HG03460 (cell line): ENCODE measurements around the gene NRBP1.
A peak's percentile ranks its signal among the peaks of the same experiment; 100 is the strongest.
"Not testable (repeated sequence)": the region's sequence is repeated elsewhere in the genome, so short reads cannot be mapped to it uniquely, and the experiment has no call there.

ENCODE experiments used
- ATAC-seq: cut with Tn5 transposase; IDR thresholded peaks from one replicate; pipeline ENCODE4 v1.9.1; 2021; ENCODE audit not compliant: unreplicated experiment

NRBP1 gene

DNA sequence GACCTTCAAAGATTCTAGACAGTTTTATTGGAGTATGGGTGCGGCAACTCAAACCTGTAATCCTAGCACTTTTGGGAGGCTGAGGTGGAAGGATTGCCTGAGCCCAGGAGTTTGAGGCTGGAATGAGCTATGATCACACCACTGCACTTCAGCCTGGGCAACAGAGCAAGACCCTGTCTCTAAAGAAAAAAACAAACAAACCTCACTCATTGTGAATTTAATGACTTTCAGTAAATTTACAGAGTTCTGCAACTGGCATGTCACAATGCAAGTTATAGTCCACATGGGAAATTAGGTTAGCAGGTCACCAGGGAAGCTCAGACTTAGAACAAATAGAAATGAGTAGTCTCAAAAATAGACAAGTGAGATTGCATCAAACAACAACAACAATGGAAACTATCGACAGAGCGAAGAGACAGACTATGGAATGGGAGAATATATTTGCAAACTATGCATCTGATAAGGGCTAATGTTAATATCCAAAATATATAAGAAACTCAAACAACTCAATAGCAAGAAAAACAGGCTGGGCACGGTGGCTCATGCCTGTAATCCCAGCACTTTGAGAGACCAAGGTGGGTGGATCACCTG lies 6.7 kb upstream of the NRBP1 start:
- ATAC-seq, result no peak

DNA sequence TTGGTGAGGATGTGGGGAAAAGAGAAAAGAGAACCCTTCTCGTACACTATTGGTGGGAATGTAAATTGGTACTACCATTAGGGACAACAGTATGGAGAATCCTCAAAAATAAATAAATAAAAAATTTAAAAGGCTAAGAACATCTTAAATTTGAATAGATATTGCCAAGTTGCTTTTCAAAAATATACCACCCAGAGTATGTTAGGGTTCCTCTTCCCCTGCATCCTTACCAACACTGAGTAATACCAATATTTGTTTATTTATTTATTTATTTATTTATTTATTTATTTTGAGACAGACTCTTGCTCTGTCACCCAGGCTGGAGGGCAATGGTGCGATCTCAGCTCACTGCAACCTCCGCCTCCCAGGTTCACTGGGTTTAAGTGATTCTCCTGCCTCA lies 5.5 kb upstream of the NRBP1 start:
- ATAC-seq, result no peak

DNA sequence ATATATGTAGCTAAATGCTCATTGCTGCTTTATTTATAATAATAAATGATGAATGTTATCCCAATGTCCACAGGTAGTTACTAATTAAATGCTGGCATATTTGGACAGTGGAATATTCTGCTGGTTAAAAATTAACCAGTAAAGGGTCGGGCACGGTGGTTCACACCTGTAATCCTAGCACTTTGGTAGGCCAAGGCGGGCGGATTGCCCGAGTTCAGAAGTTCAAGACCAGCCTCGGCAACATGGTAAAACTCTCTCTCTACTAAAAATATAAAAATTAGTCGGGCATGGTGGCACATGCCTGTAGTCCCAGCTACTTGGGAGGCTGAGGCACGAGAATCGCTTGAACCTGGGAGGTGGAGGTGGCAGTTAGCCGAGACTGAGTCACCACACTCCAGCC lies 3.4 kb upstream of the NRBP1 start:
- not testable (repeated sequence) for ATAC-seq

DNA sequence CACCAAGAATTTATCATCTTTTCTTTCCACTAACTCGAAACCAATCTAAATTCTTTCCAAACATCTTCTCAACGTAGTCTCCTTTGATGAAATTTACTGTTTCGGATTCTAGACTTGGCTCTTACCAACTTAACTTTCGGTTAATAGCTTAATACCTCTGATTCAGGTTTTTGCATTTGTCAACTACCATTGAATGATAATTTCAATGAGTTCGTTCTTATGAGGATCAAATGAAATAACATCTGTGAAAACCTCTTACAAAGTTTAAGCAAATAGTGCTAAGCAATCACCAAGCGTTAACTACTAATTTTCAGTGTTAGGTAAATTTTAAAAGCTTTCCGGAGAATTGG lies 593 bp upstream of the NRBP1 start:
- no peak for ATAC-seq

DNA sequence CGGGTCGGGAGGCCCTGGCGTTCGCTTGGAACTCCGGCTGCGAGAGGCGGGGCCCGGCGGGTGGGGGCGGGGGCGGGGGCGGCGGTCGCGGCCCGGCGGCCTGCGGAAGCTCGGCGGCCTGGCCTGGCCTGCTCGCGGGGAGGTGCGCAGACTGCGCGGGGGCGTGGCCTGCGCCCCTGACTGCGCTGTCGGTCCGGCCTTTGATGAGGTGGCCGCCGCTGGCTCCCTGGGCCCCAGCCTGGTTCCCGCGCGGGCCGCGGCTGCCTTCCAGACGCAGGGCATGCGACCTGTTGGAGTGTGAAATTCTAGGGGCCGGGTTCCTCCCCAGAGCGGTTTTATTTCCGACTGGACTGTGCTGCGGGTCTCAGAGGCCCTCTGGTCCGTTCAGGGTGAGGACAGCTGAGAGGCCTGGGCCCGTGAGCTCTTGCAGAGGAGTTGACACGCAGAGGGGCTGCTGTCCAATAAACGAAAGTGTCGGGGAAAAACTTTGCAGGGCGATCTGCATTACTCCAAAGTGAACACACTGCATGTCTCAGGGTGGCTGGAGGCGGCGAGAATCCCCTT lies 629 bp downstream of the NRBP1 start:
- peak; percentile 75 for ATAC-seq

DNA sequence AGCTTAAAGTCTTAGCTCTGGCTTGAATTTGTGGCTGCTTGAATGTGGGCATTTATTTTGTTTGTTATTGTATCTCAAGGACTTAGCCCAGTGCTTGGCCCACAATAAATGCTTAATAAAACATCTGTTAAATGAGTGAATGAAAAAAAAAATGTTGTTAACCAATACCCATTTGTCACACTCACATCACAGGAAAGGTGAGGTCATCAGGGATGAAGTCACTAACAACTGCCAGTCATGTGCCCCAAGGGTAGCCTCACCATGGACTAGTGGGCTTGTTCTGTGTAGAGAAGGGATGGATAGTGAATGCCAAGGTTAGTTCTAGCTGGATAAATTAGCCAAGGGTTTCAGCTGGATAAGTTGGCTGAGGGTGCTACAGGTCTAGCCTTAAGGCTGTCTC lies 3.0 kb downstream of the NRBP1 start:
- no peak for ATAC-seq

DNA sequence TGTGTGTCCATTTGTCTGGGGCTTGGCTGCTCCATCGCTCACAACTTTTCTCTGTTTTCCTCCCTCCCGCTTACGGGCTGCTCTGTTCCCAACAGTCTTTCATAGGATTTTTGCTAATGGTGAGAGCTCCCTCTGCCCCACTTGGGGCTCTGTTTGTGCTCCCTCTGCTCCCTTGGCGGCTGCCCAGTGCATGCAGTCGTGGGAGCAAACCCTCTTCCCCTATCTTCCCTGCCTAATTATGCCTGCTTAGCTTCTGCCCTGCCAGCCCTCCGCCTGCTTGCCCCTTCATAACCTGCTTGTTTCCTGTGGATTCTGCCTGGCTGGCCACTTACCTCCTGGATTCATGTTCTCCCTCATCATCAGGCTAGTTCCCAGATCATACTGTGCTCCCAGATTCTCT lies 7.2 kb downstream of the NRBP1 start:
- no peak for ATAC-seq

DNA sequence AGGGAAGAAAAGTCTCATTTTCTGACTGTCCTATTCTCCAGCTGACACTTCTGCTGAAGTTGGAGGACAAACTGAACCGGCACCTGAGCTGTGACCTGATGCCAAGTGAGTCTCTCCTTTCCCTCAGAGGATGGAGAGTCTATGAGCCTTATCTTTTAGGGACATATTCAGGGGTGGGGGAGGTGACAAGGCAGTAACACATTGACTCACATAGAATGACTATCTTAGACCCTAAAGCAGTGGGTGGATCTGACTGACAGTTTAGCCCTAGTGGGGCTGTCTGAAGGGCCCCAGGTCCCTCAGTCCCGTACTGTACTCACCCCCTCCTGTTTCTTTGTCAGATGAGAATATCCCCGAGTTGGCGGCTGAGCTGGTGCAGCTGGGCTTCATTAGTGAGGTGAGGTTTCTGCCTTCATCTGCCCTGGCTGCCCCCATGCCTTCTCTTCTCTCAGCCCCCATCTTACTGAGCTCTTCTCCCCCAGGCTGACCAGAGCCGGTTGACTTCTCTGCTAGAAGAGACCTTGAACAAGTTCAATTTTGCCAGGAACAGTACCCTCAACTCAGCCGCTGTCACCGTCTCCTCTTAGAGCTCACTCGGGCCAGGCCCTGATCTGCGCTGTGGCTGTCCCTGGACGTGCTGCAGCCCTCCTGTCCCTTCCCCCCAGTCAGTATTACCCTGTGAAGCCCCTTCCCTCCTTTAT lies 12.9 kb downstream of the NRBP1 start:
- ATAC-seq, result no peak

DNA sequence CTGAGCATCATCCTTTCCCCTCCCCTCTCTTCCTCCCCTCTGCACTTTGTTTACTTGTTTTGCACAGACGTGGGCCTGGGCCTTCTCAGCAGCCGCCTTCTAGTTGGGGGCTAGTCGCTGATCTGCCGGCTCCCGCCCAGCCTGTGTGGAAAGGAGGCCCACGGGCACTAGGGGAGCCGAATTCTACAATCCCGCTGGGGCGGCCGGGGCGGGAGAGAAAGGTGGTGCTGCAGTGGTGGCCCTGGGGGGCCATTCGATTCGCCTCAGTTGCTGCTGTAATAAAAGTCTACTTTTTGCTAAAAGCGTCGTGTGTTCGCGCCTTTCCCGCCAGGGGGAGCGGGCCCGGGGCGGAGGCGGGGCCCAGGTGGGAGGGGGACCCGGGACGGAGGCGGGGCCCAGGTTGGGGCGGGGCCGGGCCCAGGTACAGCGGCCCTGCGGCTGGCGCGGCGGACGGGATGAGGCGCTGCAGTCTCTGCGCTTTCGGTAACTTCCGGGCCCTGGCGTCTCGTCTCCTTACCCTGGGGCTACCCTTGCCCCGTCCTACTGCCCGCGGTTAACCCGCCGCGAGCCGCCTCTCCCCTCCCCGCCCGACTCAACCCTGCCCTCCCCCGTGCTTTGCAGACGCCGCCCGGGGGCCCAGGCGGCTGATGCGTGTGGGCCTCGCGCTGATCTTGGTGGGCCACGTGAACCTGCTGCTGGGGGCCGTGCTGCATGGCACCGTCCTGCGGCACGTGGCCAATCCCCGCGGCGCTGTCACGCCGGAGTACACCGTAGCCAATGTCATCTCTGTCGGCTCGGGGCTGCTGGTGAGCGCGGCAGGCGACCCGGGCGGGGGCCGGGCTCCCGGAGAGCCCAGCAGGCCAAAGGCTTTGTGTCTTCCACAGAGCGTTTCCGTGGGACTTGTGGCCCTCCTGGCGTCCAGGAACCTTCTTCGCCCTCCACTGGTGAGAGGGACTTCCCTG lies 13.8 kb downstream of the NRBP1 start, which contains the start of gene KRTCAP3:
Gene KRTCAP3, plus strand, starts transcription at position 424 of the 962 bp plus-strand sequence. Its CDS starts 32 bp downstream, at position 456.
- no peak for ATAC-seq

DNA sequence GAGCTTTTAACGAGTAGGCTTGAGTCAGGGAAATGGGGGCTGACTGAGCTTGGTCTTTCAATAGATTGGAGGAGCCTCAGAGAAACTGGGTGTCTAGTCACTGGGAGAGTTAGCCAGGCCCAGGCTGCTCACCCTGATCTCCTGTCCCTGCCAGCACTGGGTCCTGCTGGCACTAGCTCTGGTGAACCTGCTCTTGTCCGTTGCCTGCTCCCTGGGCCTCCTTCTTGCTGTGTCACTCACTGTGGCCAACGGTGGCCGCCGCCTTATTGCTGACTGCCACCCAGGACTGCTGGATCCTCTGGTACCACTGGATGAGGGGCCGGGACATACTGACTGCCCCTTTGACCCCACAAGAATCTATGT lies 14.5 kb downstream of the NRBP1 start:
- ATAC-seq, result no peak

DNA sequence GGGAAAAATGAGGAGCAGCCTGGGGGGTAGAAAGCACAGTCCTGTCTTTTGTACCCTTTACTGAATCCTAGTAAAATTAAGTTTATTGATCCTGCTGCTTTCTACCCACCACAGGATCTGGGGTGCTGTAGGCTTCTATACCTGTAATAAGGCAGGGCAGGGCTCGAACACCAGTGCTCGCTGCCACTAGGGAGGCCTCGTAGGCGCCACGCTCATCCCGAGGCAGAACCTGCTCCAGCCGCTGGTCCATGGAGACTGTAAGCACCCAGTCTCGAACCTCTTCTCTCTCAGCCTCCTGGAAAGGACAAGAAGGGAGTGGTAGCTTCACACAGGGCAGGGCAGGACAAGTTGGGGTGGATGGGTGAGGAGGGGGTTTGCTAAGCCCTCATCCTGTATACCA lies 16.7 kb downstream of the NRBP1 start:
- ATAC-seq, result no peak

DNA sequence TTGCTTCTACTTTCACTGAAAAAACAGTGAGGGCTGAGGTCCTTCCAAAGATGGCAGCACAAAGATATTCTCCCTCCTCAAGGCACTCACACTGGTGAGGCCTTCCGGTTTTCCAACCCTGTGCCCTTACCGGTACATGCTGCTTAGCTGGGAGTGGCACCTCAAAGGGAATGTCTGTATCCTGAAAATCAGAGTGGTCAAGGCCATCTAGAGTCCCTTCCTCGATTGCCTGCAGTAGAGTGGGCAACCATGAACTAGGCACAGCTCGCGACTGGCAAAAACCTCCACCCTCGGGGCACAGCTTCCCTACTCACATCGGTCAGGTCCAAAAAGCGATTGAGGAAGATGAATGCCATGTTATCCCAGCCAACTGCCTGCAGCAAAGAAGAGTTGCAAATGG lies 17.2 kb downstream of the NRBP1 start:
- no peak for ATAC-seq

DNA sequence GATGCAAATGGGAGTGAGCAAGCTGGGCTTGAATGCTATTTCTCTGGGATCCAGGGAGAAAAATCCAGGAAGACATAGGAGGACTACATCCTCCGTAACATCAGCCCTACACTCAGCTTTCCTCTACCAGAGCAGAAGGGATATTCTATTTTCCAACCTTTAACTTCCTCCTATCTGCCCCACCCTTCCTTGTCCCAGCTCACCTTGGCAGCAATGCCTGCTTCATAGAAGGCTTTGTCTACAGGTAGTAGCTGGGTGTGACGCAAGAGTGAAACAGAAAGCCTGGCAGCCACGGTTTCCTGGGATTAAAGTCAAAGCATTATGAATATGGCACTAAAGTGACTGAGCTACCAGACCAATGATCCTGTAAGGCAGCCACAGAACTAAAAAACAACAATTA lies 17.6 kb downstream of the NRBP1 start:
- ATAC-seq, result no peak

DNA sequence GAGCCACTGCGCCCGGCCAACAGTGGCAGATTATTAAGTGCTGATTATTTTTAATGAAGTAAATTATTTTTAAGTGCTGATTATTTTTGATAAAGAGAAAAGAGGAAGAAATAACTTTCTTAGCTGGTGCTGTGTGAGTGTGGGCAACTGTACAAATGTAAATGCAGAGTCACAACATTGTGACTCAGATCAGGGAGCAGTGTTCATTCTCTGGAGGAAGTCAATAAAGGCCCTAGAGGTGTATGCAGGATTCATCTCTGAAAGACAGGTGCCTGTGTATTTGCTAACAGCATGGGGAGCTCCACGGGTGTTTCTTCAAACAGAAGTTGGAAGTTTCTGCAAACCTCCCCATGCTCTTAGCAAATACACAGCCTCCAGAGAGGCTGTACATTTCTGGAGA lies 19.9 kb downstream of the NRBP1 start:
- ATAC-seq, result no peak

DNA sequence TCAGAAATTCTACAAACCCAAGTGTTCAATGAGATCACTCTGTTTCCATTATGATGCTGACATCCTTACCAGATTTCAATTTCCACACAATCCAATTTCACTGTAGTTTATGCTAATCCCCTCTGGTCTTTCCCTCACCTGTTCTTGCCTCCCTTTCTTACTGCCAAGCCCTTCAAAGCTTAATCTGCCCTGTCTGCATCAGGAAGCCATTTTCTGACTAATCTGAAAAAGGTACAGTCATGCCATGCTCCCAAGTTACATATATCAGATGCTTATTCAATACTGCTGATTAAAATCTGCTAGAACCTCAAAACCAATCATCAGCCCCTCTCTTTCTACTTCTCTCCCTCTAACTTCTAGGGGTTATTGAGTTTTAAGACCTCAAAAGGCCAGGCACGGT lies 22.7 kb downstream of the NRBP1 start:
- ATAC-seq, result no peak

DNA sequence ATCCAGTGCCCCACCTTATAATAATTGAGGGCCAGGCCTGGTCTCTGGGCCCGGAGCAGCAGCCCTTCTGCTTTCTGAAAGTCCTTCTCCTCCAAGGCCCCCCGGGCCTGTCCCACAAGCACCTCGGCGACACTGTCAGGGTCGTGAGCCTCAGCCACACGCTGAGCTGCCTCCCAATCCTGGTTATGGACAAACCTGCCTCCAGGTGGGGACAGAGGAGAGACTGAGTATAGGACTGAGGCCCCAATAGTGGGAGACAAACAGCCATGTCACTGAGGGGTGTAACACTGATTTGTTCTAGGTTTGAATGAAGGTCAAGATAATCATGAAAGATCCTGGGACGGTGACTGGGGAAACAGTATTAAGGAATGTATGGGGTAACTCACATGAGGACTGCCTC lies 25.5 kb downstream of the NRBP1 start:
- ATAC-seq, result no peak

DNA sequence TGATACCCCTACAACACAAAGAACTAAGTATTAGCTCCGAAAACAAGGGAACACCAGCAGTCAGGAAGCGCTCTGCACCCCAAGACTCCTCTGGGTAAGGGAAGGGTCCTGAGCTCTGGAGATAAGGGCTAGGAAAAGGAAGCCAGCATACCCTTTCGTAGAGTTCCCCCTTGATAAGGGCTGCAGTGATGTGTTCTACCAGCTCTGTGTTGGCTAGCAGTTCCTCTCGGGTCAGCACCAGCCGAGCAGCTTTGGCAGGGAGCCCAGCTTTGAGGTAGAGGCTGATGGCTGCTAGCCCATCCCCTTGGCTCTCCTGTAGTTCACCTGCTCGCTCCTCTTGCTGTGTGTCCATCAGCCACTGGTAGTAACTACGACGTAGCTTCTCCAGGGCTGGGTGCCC lies 32.7 kb downstream of the NRBP1 start:
- ATAC-seq, result no peak

DNA sequence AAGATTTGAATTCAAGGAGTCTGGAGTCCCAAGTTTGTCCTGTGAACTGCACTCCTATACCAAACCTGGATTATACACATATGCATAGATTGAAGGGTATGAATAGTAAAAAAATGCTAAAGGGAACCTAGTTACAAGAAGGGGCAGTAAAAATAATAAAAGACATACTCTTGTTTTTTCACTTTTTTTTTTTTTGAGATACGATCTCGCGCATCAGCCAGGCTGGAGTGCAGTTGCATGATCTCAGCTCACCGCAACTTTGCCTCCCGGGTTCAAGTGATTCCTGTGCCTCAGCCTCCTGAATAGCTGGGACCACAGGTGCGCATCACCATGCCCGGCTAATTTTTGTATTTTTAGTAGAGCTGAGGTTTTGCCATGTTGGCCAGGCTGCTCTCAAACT lies 36.0 kb downstream of the NRBP1 start:
- no peak for ATAC-seq

DNA sequence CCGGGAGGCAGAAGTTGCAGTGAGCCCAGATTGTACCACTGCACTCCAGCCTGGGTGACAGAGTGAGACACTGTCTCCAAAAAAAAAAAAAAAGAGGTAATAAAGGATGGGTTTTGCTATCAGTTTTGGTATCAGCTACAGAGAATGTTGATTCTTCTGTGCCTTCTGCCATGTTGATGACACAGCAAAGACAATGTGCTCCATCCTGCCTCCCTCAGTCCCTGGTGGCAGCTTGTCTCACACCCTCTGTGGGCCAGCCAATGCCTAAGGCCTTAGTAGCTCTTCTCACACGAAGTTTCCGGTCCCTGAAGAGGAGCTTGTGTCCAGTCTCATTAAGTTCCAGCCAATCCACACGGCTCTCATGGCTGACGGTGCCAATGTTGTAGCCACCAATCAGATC lies 43.5 kb downstream of the NRBP1 start:
- ATAC-seq, result no peak

DNA sequence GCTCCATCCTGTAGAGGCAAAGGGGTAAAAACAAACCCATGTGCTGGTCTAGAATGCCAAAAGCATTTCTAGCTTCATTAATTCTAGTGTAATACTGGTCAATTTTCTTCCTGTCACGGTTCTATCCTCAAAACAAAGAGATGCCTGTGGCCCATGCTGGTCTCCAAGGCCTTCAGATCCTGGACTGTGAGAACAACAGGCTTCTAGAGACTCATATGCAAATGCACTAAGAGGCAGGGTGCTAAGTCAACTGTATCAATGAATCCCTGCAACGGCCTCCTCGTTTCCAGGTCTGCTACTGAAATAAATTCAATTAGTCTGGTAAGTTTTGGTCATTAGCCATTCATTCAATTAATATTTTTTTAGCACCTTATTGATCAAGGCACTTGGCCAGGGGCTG lies 57.1 kb downstream of the NRBP1 start:
- no peak for ATAC-seq

DNA sequence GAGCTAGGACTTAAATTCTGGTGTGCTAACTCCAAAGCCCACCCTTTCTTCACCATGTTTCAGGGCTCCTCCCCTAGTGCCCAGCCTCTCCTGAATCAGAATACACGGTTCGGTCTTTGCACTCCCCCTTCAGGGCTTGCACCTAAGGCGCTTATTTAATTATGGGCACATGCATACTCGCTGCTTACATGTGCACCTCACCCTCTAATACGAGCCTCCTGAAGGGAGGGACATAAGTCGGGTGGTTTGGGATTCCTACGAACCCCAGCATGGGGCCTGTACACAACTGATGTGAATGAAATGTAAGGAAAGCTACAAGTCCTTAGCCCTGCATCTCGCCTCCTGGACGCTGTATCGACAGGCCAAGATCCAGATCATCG lies 60.7 kb downstream of the NRBP1 start:
- peak; percentile 4 for ATAC-seq
